Activated naive CD8-positive, alpha-beta T cell treated with anti-CD3 and anti-CD28 coated beads for 36 hours (primary cell): ENCODE measurements around the gene ZNF101. TPM values are rescaled to one million over a fixed set of nuclear protein-coding genes. Genes with fewer than 3 reads are reported as not detected.

ENCODE experiments used
- DNase-seq: peaks from one replicate; pipeline ENCODE4 v3.0.0; 2021
- H3K27ac Mint-ChIP-seq: one replicate; pipeline ENCODE4 v1.8.0; 2022; ENCODE audit warnings: mild to moderate bottlenecking, moderate library complexity, mixed read lengths
- H3K27me3 Mint-ChIP-seq: one replicate; pipeline ENCODE4 v1.8.0; 2022; ENCODE audit warnings: mild to moderate bottlenecking, mixed read lengths
- H3K36me3 Mint-ChIP-seq: one replicate; pipeline ENCODE4 v1.8.0; 2021; ENCODE audit warnings: mild to moderate bottlenecking, mixed read lengths
- H3K4me1 Mint-ChIP-seq: one replicate; pipeline ENCODE4 v1.8.0; 2021; ENCODE audit warnings: mixed read lengths
- H3K4me3 Mint-ChIP-seq: one replicate; pipeline ENCODE4 v1.8.0; 2022; ENCODE audit warnings: mild to moderate bottlenecking, moderate library complexity, mixed read lengths
- H3K9me3 Mint-ChIP-seq: one replicate; pipeline ENCODE4 v1.8.0; 2022; ENCODE audit warnings: mixed read lengths
- total RNA-seq, 2 experiments: library from RNA; stranded (reverse); gene quantifications; one replicate each; pipeline ENCODE4 v1.2.3, GENCODE V29; 2021

The ZNF101 gene
- total RNA-seq, 2 experiments from 2014 or later, result 71.8 to 73.2 TPM

- no peaks in the 10 kb centered on the region for H3K4me1 Mint-ChIP-seq
- DNase-seq, result no peak
- no peaks in the 10 kb centered on the region for H3K27me3 Mint-ChIP-seq
- no peak overlapping the region for H3K4me3 Mint-ChIP-seq
- H3K27ac Mint-ChIP-seq, result no peak overlapping the region
- H3K9me3 Mint-ChIP-seq, result peaks cover 63% of the 10 kb centered on the region
- H3K36me3 Mint-ChIP-seq, result peaks cover 56% of the 10 kb centered on the region
These were observed 36.2 kb downstream of the ZNF101 start for GRCh38 chr19:19704836-19705235.

- Mint-ChIP-seq H3K27me3 (no peaks in the 10 kb centered on the region), H3K27ac (no peak overlapping the region), H3K4me1 (no peaks in the 10 kb centered on the region), H3K4me3 (no peak overlapping the region), H3K9me3 (peaks cover 65% of the 10 kb centered on the region), H3K36me3 (peaks cover 84% of the 10 kb centered on the region)
- DNase-seq, result no peak
These were observed 41.9 kb downstream of the ZNF101 start for GRCh38 chr19:19710506-19710905.

GRCh38 chr19:19711306-19711933 is 42.8 kb downstream of the ZNF101 start:
- Mint-ChIP-seq H3K4me1 (no peaks in the 10 kb centered on the region), H3K4me3 (no peak overlapping the region), H3K36me3 (peaks cover 88% of the 10 kb centered on the region), H3K27me3 (no peaks in the 10 kb centered on the region), H3K27ac (no peak overlapping the region), H3K9me3 (peaks cover 63% of the 10 kb centered on the region)
- no peak for DNase-seq

- Mint-ChIP-seq H3K9me3 (peaks cover 65% of the 10 kb centered on the region), H3K4me1 (no peaks in the 10 kb centered on the region), H3K27ac (no peak overlapping the region), H3K4me3 (no peak overlapping the region), H3K27me3 (no peaks in the 10 kb centered on the region), H3K36me3 (peaks cover 90% of the 10 kb centered on the region)
- no peak for DNase-seq
These were observed 43.5 kb downstream of the ZNF101 start for GRCh38 chr19:19711934-19712828.

DNA sequence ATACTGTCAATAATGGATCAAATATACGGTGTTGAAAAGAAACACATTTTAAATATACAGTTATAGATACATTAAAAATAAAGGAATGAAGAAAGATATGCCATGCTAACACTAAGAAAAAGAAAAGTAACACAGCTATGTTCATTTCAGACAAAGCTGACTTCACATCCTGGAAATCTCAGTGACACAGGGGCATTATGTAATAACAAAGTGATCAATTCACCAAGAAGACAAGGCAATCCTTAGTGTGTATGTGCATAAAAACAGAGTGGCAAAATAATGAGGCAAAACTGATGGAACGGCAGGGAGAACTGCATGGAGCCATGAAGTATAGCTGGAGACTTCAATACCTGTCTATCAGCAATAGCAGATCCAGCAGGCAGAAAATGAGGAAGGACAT is 51.2 kb downstream of the ZNF101 start:
- no peak overlapping the region for H3K4me3 Mint-ChIP-seq
- H3K27ac Mint-ChIP-seq, result no peak overlapping the region

DNA sequence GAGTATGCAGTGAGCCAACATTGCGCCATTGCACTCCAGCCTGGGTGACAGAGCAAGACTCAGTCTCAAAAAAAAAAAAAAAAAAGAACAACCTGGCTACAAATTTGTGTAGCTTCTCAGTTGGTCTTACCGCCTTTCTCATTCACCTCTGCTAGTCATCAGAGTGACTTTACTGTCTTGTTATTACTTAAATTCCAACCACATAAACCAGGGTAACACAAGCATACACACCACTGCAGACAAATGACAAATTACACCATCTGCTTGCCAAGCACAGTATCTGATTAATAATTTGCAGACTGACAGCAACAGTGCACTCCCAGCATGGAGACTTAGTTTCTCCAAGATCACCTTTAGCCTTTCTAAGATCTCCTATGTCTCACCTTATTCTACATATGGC is 53.3 kb downstream of the ZNF101 start:
- DNase-seq, result no peak
- Mint-ChIP-seq H3K36me3 (peaks cover 81% of the 10 kb centered on the region), H3K27me3 (no peaks in the 10 kb centered on the region), H3K27ac (no peak overlapping the region), H3K9me3 (peaks cover 80% of the 10 kb centered on the region), H3K4me1 (no peaks in the 10 kb centered on the region), H3K4me3 (no peak overlapping the region)

More for the DNA sequence above, 51.2 kb downstream of the ZNF101 start:
- Mint-ChIP-seq H3K36me3 (peaks cover 82% of the 10 kb centered on the region), H3K9me3 (peaks cover 79% of the 10 kb centered on the region), H3K4me1 (no peaks in the 10 kb centered on the region), H3K27me3 (no peaks in the 10 kb centered on the region)
- no peak for DNase-seq

DNA sequence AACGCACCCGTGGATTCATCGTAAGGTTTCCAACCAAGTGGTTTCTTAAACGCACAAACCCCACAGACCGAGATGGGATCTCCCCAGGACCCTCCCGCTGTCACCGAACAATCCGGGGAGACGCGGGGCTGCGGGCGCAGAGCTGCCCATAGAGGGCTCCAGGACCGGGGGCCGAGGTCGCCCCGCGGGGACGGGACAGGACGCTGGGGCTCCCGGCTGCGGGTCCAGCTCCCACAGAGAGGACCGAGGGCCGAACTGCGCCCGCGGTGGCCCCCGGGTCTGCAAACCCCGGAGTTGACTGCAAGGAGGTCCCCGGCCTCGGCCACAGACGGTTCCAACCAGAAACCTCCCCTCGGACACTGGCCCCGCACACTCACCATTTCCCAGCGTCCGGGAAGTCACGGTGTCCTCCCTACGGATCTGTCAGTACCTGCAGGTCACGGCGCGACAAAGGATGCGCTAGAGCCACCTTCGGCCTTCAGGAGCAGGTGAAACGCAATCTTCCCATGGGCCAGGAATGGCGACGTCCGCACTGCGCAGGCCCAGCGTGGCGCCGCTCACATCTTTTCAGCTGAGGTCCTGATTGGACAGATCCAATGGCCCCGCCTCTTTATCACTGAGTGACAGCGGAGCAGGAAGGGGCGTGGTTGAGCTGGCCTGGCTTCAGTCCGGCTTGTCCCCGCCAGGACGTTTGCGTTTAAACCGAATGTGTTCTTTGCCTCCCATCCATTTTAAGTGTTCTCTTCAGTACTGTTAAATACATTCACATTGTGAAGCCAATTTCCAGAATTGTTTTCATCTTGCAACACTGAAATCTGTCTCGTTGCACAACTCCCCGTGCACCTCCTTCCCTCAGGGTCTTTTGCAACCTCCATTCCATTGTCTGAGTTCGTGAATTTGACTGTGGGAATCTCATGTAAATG is 64.2 kb downstream of the ZNF101 start, which contains the start of gene ZNF14:
TSS of gene ZNF14 (minus strand) at position 534 of the 923 bp plus-strand sequence. CDS start at position 380, 154 bp downstream.
- Mint-ChIP-seq H3K27ac (peak within 1 kb of the TSS; percentile 97), H3K9me3 (peaks cover 19% of the 10 kb centered on the region), H3K4me1 (peaks cover 20% of the 10 kb centered on the region), H3K36me3 (peaks cover 42% of the 10 kb centered on the region), H3K4me3 (peak within 1 kb of the TSS; percentile 98), H3K27me3 (no peaks in the 10 kb centered on the region)
- DNase-seq, result peak; percentile 92

Other genes with a start within 250 kb of the ZNF101 start
- 1 to 10 TPM; 3.0 to 3.1 TPM for gene TSSK6, start 153.3 kb upstream of the ZNF101 start, total RNA-seq
- gene NDUFA13, start 152.6 kb upstream of the ZNF101 start, total RNA-seq, result 100 to 1,000 TPM; 306 to 312 TPM
- gene YJEFN3, start 139.9 kb upstream of the ZNF101 start, total RNA-seq, result 1 to 10 TPM; 5.7 to 7.8 TPM
- gene CILP2, start 130.6 kb upstream of the ZNF101 start, total RNA-seq, result under 1 TPM; 0.18 to 0.23 TPM
- gene PBX4, start 50.2 kb upstream of the ZNF101 start, total RNA-seq, result 1 to 10 TPM; 8.2 to 9.6 TPM
- 10 to 100 TPM; 23.7 to 28.4 TPM for gene LPAR2, start 40.6 kb upstream of the ZNF101 start, total RNA-seq
- 10 to 100 TPM; 53.3 to 54.7 TPM for gene GMIP, start 25.2 kb upstream of the ZNF101 start, total RNA-seq
- gene ATP13A1, start 5.2 kb upstream of the ZNF101 start, total RNA-seq, result 10 to 100 TPM; 72.6 to 76.4 TPM
- gene ZNF14, start 64.3 kb downstream of the ZNF101 start, total RNA-seq, result 1 to 10 TPM; 7.8 to 7.9 TPM
- gene ZNF506, start 152.9 kb downstream of the ZNF101 start, total RNA-seq, result 10 to 100 TPM; 28.4 to 31.5 TPM
- gene ZNF253, start 197.0 kb downstream of the ZNF101 start, total RNA-seq, result 10 to 100 TPM; 13.8 to 16.6 TPM
- gene ZNF93, start 232.1 kb downstream of the ZNF101 start, total RNA-seq, result 10 to 100 TPM; 15.9 to 17.3 TPM